ENCODE data around the gene KCTD17. TPM values are rescaled to one million over a fixed set of nuclear protein-coding genes. Genes with fewer than 3 reads are reported as not detected.

Gene KCTD17
- total RNA-seq, 1 donor from 2014 or later = 7.4 TPM

GRCh38 chr22:37107816-37108621 lies 56.5 kb downstream of the KCTD17 start:
- Histone ChIP-seq H3K4me3 (ENCODE audit: low read depth, low read length) (no peak overlapping the region), H3K36me3 (ENCODE audit: control insufficient read depth, insufficient read depth, low read length) (no peaks in the 10 kb centered on the region), H3K27me3 (ENCODE audit: control insufficient read depth, insufficient read depth, low read length) (peaks cover 2% of the 10 kb centered on the region)
- DNase-seq (ENCODE audit: low read depth) = no peak
- FAIRE-seq = no peak
- TF ChIP-seq CTCF (IDR thresholded peaks at IDR 0.05; ENCODE audit: insufficient read depth, low read length, severe bottlenecking) = no peak

- FAIRE-seq (no peak), DNase-seq (ENCODE audit: low read depth) (no peak)
- no peak for TF ChIP-seq CTCF (IDR thresholded peaks at IDR 0.05; ENCODE audit: insufficient read depth, low read length, severe bottlenecking)
- Histone ChIP-seq H3K27me3 (ENCODE audit: control insufficient read depth, insufficient read depth, low read length) (no peaks in the 10 kb centered on the region), H3K36me3 (ENCODE audit: control insufficient read depth, insufficient read depth, low read length) (no peaks in the 10 kb centered on the region), H3K4me3 (ENCODE audit: low read depth, low read length) (no peak within 1 kb of the TSS)
Measured at GRCh38 chr22:37109242-37109917, 57.8 kb downstream of the KCTD17 start, which contains the start of gene TMPRSS6. TSS of gene TMPRSS6 (minus strand) at chr22:37109713. CDS start at chr22:37103417, 6,296 bp downstream.

- Histone ChIP-seq H3K4me3 (ENCODE audit: low read depth, low read length) (no peak overlapping the region), H3K27me3 (ENCODE audit: control insufficient read depth, insufficient read depth, low read length) (peaks cover 3% of the 10 kb centered on the region), H3K36me3 (ENCODE audit: control insufficient read depth, insufficient read depth, low read length) (no peaks in the 10 kb centered on the region)
- DNase-seq (ENCODE audit: low read depth) = no peak
- peak; percentile 97 for FAIRE-seq
- TF ChIP-seq CTCF (IDR thresholded peaks at IDR 0.05; ENCODE audit: insufficient read depth, low read length, severe bottlenecking) = no peak
Measured at GRCh38 chr22:37111156-37111717, 59.7 kb downstream of the KCTD17 start.

- no peak for TF ChIP-seq CTCF (IDR thresholded peaks at IDR 0.05; ENCODE audit: insufficient read depth, low read length, severe bottlenecking)
- no peak overlapping the region for H3K4me3 ChIP-seq (ENCODE audit: low read depth, low read length)
- no peak for DNase-seq (ENCODE audit: low read depth)
- H3K36me3 ChIP-seq (ENCODE audit: control insufficient read depth, insufficient read depth, low read length) = no peaks in the 10 kb centered on the region
- peaks cover 3% of the 10 kb centered on the region for H3K27me3 ChIP-seq (ENCODE audit: control insufficient read depth, insufficient read depth, low read length)
- FAIRE-seq = no peak
Measured at GRCh38 chr22:37112084-37112728, 60.7 kb downstream of the KCTD17 start.

Other genes starting within 250 kb of the KCTD17 start
- not detected in 2 replicates for gene PVALB, start 234.7 kb upstream of the KCTD17 start, total RNA-seq
- gene NCF4, start 190.7 kb upstream of the KCTD17 start, total RNA-seq = not detected in 2 replicates
- gene CSF2RB, start 138.1 kb upstream of the KCTD17 start, total RNA-seq = under 0.01 TPM in 1 of 2 replicates, not detected in the other
- 45.8 and 102 TPM in 2 replicates for gene TST, start 32.3 kb upstream of the KCTD17 start, total RNA-seq
- gene MPST, start 32.0 kb upstream of the KCTD17 start, total RNA-seq = 96.3 and 121 TPM in 2 replicates
- not detected in 2 replicates for gene TMPRSS6, start 58.0 kb downstream of the KCTD17 start, total RNA-seq
- gene IL2RB, start 98.2 kb downstream of the KCTD17 start, total RNA-seq = not detected in 2 replicates
- gene C1QTNF6, start 136.5 kb downstream of the KCTD17 start, total RNA-seq = 2.9 and 4.1 TPM in 2 replicates
- gene SSTR3, start 160.7 kb downstream of the KCTD17 start, total RNA-seq = not detected in 2 replicates
- gene RAC2, start 192.5 kb downstream of the KCTD17 start, total RNA-seq = 2.6 and 6.3 TPM in 2 replicates
- gene CYTH4, start 230.8 kb downstream of the KCTD17 start, total RNA-seq = not detected in 2 replicates